Body of pancreas (tissue), 4 donors: Measurements from ENCODE around the gene MON1B. TPM values are rescaled to one million over a fixed set of nuclear protein-coding genes. Genes with fewer than 3 reads are reported as not detected.
"Not testable (repeated sequence)": the region's sequence is repeated elsewhere in the genome, so short reads cannot be mapped to it uniquely, and the experiment has no call there.

Experiments used
- ATAC-seq: fragments of 150-250 bp; one replicate; pipeline ENCODE4 v1.9.1; 2016
- DNase-seq, 4 donors: peaks; one replicate each; pipeline ENCODE4 v3.0.0-alpha.2; 2019
- H3K27ac ChIP-seq, 4 donors: fragments of 200-600 bp; sonication (generic); 1 replicate in 3 of 4; 2 replicates in 1 of 4; pipeline versions ENCODE4 v1.5.1 to v1.6.1; 2016 to 2019; ENCODE audit warnings: mild to moderate bottlenecking in 1 of 4, mixed read lengths in 1 of 4, moderate library complexity in 1 of 4
- H3K27me3 ChIP-seq, 2 donors: fragments of 200-600 bp; sonication (generic); one replicate each; pipeline ENCODE4 v1.6.0; 2016; ENCODE audit warnings: mild to moderate bottlenecking in 1 of 2
- H3K36me3 ChIP-seq, 2 donors: fragments of 200-600 bp; sonication (generic); replicated peaks in 1 of 2; 2 replicates each; pipeline ENCODE4 v1.5.1; 2016; ENCODE audit warnings: low read depth in 2 of 2; ENCODE audit not compliant: insufficient read depth in 1 of 2
- H3K4me1 ChIP-seq: fragments of 200-600 bp; sonication (generic); one replicate; pipeline ENCODE4 v1.6.0; 2016
- H3K4me3 ChIP-seq, 2 donors: fragments of 200-600 bp; sonication (generic); 1 replicate in 1 of 2; 2 replicates in 1 of 2; pipeline ENCODE4 v1.5.1; 2016 to 2019
- H3K9me3 ChIP-seq, 3 donors: fragments of 200-600 bp; sonication (generic); 1 replicate in 2 of 3; 2 replicates in 1 of 3; pipeline ENCODE4 v1.5.1; 2016
- CTCF ChIP-seq, 7 experiments: fragments of 450-650 bp in 4 of 7; fragments of 200-600 bp in 3 of 7; sonication (generic) in 3 of 7; IDR thresholded peaks; one replicate each; pipeline ENCODE4 v1.5.1; 2016 to 2019; ENCODE audit warnings: antibody characterized with exemption in 7 of 7
- POLR2A ChIP-seq, 3 donors: fragments of 450-650 bp; IDR thresholded peaks; one replicate each; pipeline ENCODE4 v1.6.1; 2016; ENCODE audit warnings: antibody characterized with exemption in 3 of 3, mild to moderate bottlenecking in 2 of 3
- WGBS, 2 donors: methylation state at CpG; one replicate each; pipeline ENCODE4 v1.1.5; 2017; 5-methylcytosine and 5-hydroxymethylcytosine counted together
- intact Hi-C: fragments of 100-400 bp; cut with DNase I; formaldehyde crosslinking; loops from one replicate; pipeline ENCODE4 v1.15.1; 2023
- total RNA-seq, 2 donors: library from RNA; depleted of rRNA; stranded (reverse); fragments of >200 nt; gene quantifications; one replicate each; pipeline ENCODE4 v1.1.0, GENCODE V29; 2016

MON1B gene
- total RNA-seq, 2 donors from 2014 or later: 15.6 to 22.4 TPM

- H3K27me3 ChIP-seq: no peaks in the 10 kb centered on the region
- TF ChIP-seq CTCF (IDR thresholded peaks at IDR 0.05) (no peak), POLR2A (IDR thresholded peaks at IDR 0.05) (no peak)
- ATAC-seq (no peak), DNase-seq (no peak)
- intact Hi-C loops: no loop called here
- no peaks in the 10 kb centered on the region for H3K9me3 ChIP-seq
- H3K4me1 ChIP-seq: no peaks in the 10 kb centered on the region
- H3K36me3 ChIP-seq: no peaks in the 10 kb centered on the region
- no peak overlapping the region for H3K4me3 ChIP-seq
- no peak overlapping the region for H3K27ac ChIP-seq
- WGBS, 2 donors: 46 to 49% methylated on average over 3 of the region's 3 CpGs
These were observed 40.1 kb downstream of the MON1B start for GRCh38 chr16:77231047-77231446.

- Histone ChIP-seq H3K27ac (no peak overlapping the region), H3K27me3 (no peaks in the 10 kb centered on the region), H3K4me1 (peaks cover 4% of the 10 kb centered on the region), H3K36me3 (no peaks in the 10 kb centered on the region), H3K4me3 (no peak overlapping the region), H3K9me3 (no peaks in the 10 kb centered on the region)
- TF ChIP-seq CTCF (IDR thresholded peaks at IDR 0.05) (no peak), POLR2A (IDR thresholded peaks at IDR 0.05) (no peak)
- ATAC-seq: no peak
- intact Hi-C loops: no loop called here
- DNase-seq: no peak
- WGBS, 2 donors: 58 to 63% methylated on average over 9 of the region's 9 CpGs
These were observed 43.0 kb downstream of the MON1B start for GRCh38 chr16:77233799-77234519.

- H3K27ac ChIP-seq: no peak overlapping the region
- H3K9me3 ChIP-seq: no peaks in the 10 kb centered on the region
- no peak for TF ChIP-seq CTCF (IDR thresholded peaks at IDR 0.05)
- no peak for TF ChIP-seq POLR2A (IDR thresholded peaks at IDR 0.05)
- H3K36me3 ChIP-seq: no peaks in the 10 kb centered on the region
- no peak for ATAC-seq
- H3K27me3 ChIP-seq: no peaks in the 10 kb centered on the region
- no peak for DNase-seq
- no peak overlapping the region for H3K4me3 ChIP-seq
- 19 to 26% methylated on average over 11 of the region's 11 CpGs for WGBS, 2 donors
- peaks cover 4% of the 10 kb centered on the region for H3K4me1 ChIP-seq
- intact Hi-C loops: loop anchor here (5.0 kb wide), 1 partner anchor 353 kb away; no protein-coding TSS in a partner anchor
These were observed 43.6 kb downstream of the MON1B start for GRCh38 chr16:77234611-77235010.

- H3K27ac ChIP-seq: no peak overlapping the region
- DNase-seq: peak; percentile 87 to 91 (median 90)
- no peaks in the 10 kb centered on the region for H3K9me3 ChIP-seq
- peaks cover 4% of the 10 kb centered on the region for H3K4me1 ChIP-seq
- no peaks in the 10 kb centered on the region for H3K36me3 ChIP-seq
- intact Hi-C loops: loop anchor here (5.0 kb wide), 1 partner anchor 351 kb away; no protein-coding TSS in a partner anchor
- TF ChIP-seq CTCF (IDR thresholded peaks at IDR 0.05) (peak; percentile 97 to 100 (median 100)), POLR2A (IDR thresholded peaks at IDR 0.05) (no peak)
- H3K4me3 ChIP-seq: no peak overlapping the region
- no peaks in the 10 kb centered on the region for H3K27me3 ChIP-seq
- ATAC-seq: peak; percentile 98
- 0% methylated on average over 3 to 21 of the region's 21 CpGs for WGBS, 2 donors
These were observed 45.1 kb downstream of the MON1B start for GRCh38 chr16:77236063-77236511.

GRCh38 chr16:77238593-77238992 lies 47.6 kb downstream of the MON1B start:
- intact Hi-C loops: loop anchor here (5.0 kb wide), 1 partner anchor 349 kb away; no protein-coding TSS in a partner anchor
- TF ChIP-seq CTCF (IDR thresholded peaks at IDR 0.05) (no peak), POLR2A (IDR thresholded peaks at IDR 0.05) (no peak)
- Histone ChIP-seq H3K27me3 (no peaks in the 10 kb centered on the region), H3K27ac (no peak overlapping the region), H3K4me1 (peaks cover 4% of the 10 kb centered on the region), H3K36me3 (no peaks in the 10 kb centered on the region), H3K4me3 (no peak overlapping the region), H3K9me3 (no peaks in the 10 kb centered on the region)
- ATAC-seq (no peak), DNase-seq (no peak)
- 42 to 52% methylated on average over 5 of the region's 5 CpGs for WGBS, 2 donors

- intact Hi-C loops, H3K36me3 ChIP-seq, ATAC-seq, H3K27me3 ChIP-seq, H3K4me3 ChIP-seq, H3K4me1 ChIP-seq, H3K9me3 ChIP-seq, H3K27ac ChIP-seq, DNase-seq: not testable (repeated sequence)
- WGBS, 2 donors: 79% methylated on average over 5 of the region's 5 CpGs
These were observed 51.5 kb downstream of the MON1B start for GRCh38 chr16:77242471-77242870.
